Measurements from ENCODE around the gene ZNF677.

GRCh38 chr19:53246498-53246897, 8.2 kb downstream of the ZNF677 start:
- TF ChIP-seq REST (IDR thresholded peaks at IDR 0.05; ENCODE audit: insufficient read depth in 1 of 2, low read depth in 2 of 2, low read length in 1 of 2), result no peak
- TF ChIP-seq TCF7L2 (IDR thresholded peaks at IDR 0.05; ENCODE audit: low read depth, low read length), result no peak
- no peak for TF ChIP-seq CTCF (IDR thresholded peaks at IDR 0.05)
